ENCODE results near the gene TENM4.

DNA sequence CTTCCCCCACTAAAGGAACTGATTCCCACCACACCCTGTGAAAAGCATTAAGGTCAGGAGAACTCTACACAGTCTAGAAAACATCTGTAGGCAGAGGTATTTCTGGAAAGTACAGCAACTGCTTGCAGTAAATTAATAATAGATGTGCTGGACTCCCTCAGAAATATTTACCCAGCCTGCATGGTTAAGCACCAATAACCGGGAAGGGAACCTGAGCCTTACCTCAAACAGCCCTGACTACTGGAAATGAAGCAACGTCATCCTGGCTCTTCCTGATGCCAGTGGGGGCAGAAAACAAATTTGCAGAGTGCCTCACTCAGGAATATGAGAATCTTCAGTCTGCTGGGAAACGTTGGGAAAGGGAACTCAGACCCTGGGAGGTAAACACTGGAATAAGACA, 318.1 kb downstream of the TENM4 start:
- no peak for TF ChIP-seq CTCF (IDR thresholded peaks at IDR 0.05; ENCODE audit: poor library complexity, severe bottlenecking)
- TF ChIP-seq EP300 (conservative IDR thresholded peaks at IDR 0.05; ENCODE audit: poor library complexity, severe bottlenecking): no peak
- TF ChIP-seq TAF1 (IDR thresholded peaks at IDR 0.05; ENCODE audit: low read depth): no peak
- no peak for TF ChIP-seq EZH2 (IDR thresholded peaks at IDR 0.05; ENCODE audit: borderline replicate concordance, insufficient read depth, low read length, poor library complexity, severe bottlenecking)
- no peak for TF ChIP-seq RAD21 (conservative IDR thresholded peaks at IDR 0.05)
- no peak for TF ChIP-seq POLR2AphosphoS5 (IDR thresholded peaks at IDR 0.05)
- TF ChIP-seq REST (IDR thresholded peaks at IDR 0.05; ENCODE audit: borderline replicate concordance): no peak
- TF ChIP-seq SMC3 (conservative IDR thresholded peaks at IDR 0.05; ENCODE audit: poor library complexity): no peak
